OCI-LY3 (cell line): ENCODE data around the gene ATOSA.

Source experiments
- EZH2phosphoT487 ChIP-seq: fragments of 200-600 bp; shearing (Covaris generic); IDR thresholded peaks from 2 replicates; pipeline ENCODE4 v1.6.1; 2018; ENCODE audit warnings: antibody characterized with exemption, mixed run types, low read depth
- TF ChIP-seq, protein P1 (sequence below): fragments of 200-600, 300-600 bp; sonication (generic); IDR thresholded peaks from 2 replicates; pipeline ENCODE4 v1.5.1; 2014; ENCODE audit warnings: antibody characterized with exemption, low read length, low read depth

DNA sequence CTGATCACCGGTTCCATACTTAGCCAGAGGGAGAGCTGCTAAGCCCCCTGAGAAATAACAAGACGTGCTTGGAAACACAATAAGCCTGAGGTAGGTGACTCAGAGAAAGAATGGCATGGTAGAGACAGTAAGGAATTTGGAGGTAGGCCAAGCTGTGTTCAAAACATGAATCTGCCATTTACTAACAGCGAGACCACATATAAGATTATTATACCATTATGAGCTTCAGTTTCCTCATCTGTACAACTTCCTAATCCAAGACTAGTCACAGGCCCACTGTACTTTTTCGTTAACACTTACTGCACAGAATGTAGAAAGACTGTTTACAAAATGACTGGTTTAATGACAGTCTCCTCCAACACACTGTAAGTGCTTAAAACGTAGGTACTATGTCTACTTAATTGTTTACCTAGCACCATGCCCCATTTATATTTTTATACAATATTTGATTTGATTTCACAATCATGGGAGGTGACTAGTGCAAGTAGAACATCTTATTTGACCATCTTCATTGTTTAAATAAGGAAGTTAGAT lies 25.7 kb downstream of the ATOSA start:
- TF ChIP-seq, protein P1, sequence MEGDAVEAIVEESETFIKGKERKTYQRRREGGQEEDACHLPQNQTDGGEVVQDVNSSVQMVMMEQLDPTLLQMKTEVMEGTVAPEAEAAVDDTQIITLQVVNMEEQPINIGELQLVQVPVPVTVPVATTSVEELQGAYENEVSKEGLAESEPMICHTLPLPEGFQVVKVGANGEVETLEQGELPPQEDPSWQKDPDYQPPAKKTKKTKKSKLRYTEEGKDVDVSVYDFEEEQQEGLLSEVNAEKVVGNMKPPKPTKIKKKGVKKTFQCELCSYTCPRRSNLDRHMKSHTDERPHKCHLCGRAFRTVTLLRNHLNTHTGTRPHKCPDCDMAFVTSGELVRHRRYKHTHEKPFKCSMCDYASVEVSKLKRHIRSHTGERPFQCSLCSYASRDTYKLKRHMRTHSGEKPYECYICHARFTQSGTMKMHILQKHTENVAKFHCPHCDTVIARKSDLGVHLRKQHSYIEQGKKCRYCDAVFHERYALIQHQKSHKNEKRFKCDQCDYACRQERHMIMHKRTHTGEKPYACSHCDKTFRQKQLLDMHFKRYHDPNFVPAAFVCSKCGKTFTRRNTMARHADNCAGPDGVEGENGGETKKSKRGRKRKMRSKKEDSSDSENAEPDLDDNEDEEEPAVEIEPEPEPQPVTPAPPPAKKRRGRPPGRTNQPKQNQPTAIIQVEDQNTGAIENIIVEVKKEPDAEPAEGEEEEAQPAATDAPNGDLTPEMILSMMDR = no peak
- TF ChIP-seq EZH2phosphoT487 = no peak
